Measurements from ENCODE around the gene LRRC70. TPM values are rescaled to one million over a fixed set of nuclear protein-coding genes. Genes with fewer than 3 reads are reported as not detected.
A peak's percentile ranks its signal among the peaks of the same experiment; 100 is the strongest.

LRRC70 gene
- total and polyA plus RNA-seq, 2 of the 8 experiments (the other 6 are each of a cell fraction or from before 2014, with no cell fraction given), result 0.62 to 0.67 TPM

DNA sequence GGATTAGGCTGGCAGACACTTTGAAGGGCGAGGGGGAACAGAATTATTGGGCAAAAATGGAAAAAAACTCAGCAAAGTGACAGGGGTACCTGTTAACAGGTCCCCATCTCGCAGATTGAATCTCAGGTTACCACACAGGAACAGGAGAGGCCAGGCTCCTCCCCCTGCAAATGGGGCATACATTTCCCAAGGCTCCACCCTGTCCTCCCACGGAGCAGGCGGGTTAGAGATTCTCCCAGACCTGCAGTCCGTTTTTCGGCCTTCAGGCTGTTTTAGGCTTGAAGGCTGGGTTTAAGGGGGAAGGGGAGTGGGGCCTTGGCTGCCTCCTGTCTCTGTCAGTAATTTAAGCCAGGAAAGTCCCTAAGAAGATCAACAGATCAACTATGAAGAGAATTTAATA is 42.7 kb downstream of the LRRC70 start:
- no peak overlapping the region for H3K9ac ChIP-seq (replicated peaks in 1 of 4; ENCODE audit: extremely low read depth in 1 of 4, low read depth in 3 of 4, low read length in 3 of 4)
- DNase-seq (ENCODE audit: low read depth in 1 of 2, low spot score in 2 of 2), result peak; percentile 56 to 74
- H4K20me1 ChIP-seq (replicated peaks in 1 of 2; ENCODE audit: control insufficient read depth in 1 of 2, insufficient read depth in 2 of 2, low read length in 2 of 2), result no peaks in the 10 kb centered on the region
- peak overlapping the region; percentile 40 to 51; a peak in 3 of 4 replicates for H3K4me2 ChIP-seq (ENCODE audit: insufficient read depth in 1 of 2, low read depth in 2 of 2, low read length in 2 of 2)
- H3K23me2 ChIP-seq (ENCODE audit: low read depth, low read length), result no peaks in the 10 kb centered on the region
- CTCF ChIA-PET (ENCODE audit: partially characterized antibody), result no interaction called here
- no peaks in the 10 kb centered on the region; a peak in 1 of 4 replicates for H3K79me2 ChIP-seq (ENCODE audit: control insufficient read depth in 1 of 2, insufficient read depth in 2 of 2, low read length in 2 of 2)
- no peak overlapping the region for H2AK5ac ChIP-seq (ENCODE audit: low read depth, low read length)
- no peaks in the 10 kb centered on the region for H3K9me3 ChIP-seq (ENCODE audit: insufficient read depth in 2 of 2, low read depth in 1 of 2, low read length in 1 of 2)
- H3K14ac ChIP-seq (ENCODE audit: insufficient read length), result no peak overlapping the region
- 0 out of 2 replicates have a peak, but pooled peaks have one; percentile 29 for TF ChIP-seq TAF1 (IDR thresholded peaks at IDR 0.05; ENCODE audit: low read depth, low read length)
- TF ChIP-seq SIX5 (IDR thresholded peaks at IDR 0.05; ENCODE audit: low read depth, low read length), result 0 out of 2 replicates have a peak, but pooled peaks have one; percentile 10
- peak; percentile 40 for TF ChIP-seq ASH2L (IDR thresholded peaks at IDR 0.05; ENCODE audit: low read length)
- no peak for TF ChIP-seq CREB1 (IDR thresholded peaks at IDR 0.05)
- POLR2A ChIA-PET (ENCODE audit: partially characterized antibody), result no interaction called here
- H3K23ac ChIP-seq (ENCODE audit: insufficient read length), result no peak overlapping the region
- no peak overlapping the region for H4K5ac ChIP-seq (ENCODE audit: insufficient read length, low read depth, low read length)
- no peak overlapping the region for H2AFZ ChIP-seq (ENCODE audit: low read length)
- H3K4ac ChIP-seq (replicated peaks; ENCODE audit: insufficient read length, low read depth, low read length), result no peak overlapping the region
- no peaks in the 10 kb centered on the region for H3K27me3 ChIP-seq (replicated peaks in 1 of 4; ENCODE audit: control insufficient read depth in 3 of 4, extremely low read depth in 1 of 4, insufficient read depth in 3 of 4, low read length in 3 of 4)
- H2BK20ac ChIP-seq (ENCODE audit: low read length), result no peak overlapping the region
- no peaks in the 10 kb centered on the region for H3K36me3 ChIP-seq (ENCODE audit: control insufficient read depth in 2 of 4, insufficient read depth in 4 of 4, low read length in 3 of 4)
- no peak overlapping the region for H4K91ac ChIP-seq (replicated peaks; ENCODE audit: insufficient read length, low read length)
- H3K56ac ChIP-seq (replicated peaks; ENCODE audit: insufficient read length, low read depth, low read length), result no peak overlapping the region
- peaks cover 0 to 4% (median 3%) of the 10 kb centered on the region in 4 experiments; a peak in 4 of 7 replicates for H3K4me1 ChIP-seq (replicated peaks in 1 of 4; ENCODE audit: control insufficient read depth in 3 of 4, insufficient read depth in 4 of 4, low read length in 3 of 4)
- 19% methylated on average over 6 of the region's 6 CpGs; no CpG with 5 or more reads in 1 of the 2 experiments for WGBS, 2 experiments (ENCODE audit: extremely low coverage in 1 of 2, insufficient coverage in 1 of 2, insufficient read length in 1 of 2, insufficient replicate concordance in 2 of 2, low coverage in 1 of 2, low lambda C conversion rate in 2 of 2, missing lambda C conversion rate in 1 of 2)
- no peak overlapping the region for H3K18ac ChIP-seq (ENCODE audit: extremely low read depth, low read length)
- no peak overlapping the region for H3K27ac ChIP-seq (ENCODE audit: low read depth, low read length)
- peak; percentile 91 for FAIRE-seq
- H2BK5ac ChIP-seq (ENCODE audit: low read depth, low read length), result no peak overlapping the region
- no peak overlapping the region for H2BK12ac ChIP-seq (ENCODE audit: low read depth, low read length)
- H4K8ac ChIP-seq (ENCODE audit: extremely low read depth, insufficient read depth, low read length), result no peak overlapping the region
- no peak overlapping the region for H2BK120ac ChIP-seq (replicated peaks; ENCODE audit: low read depth, low read length)
- H2BK15ac ChIP-seq (ENCODE audit: low read length), result no peak overlapping the region
- no peaks in the 10 kb centered on the region for H3K79me1 ChIP-seq (ENCODE audit: low read depth, low read length)
- H3K4me3 ChIP-seq (ENCODE audit: extremely low read depth in 1 of 4, insufficient read depth in 2 of 4, low read depth in 3 of 4, low read length in 4 of 4), result peak overlapping the region in 1 of 4 experiments; percentile 6; a peak in 1 of 8 replicates
